Left ventricle myocardium inferior (tissue), 1 donor: ENCODE measurements around the gene CSRNP2. TPM values are rescaled to one million over a fixed set of nuclear protein-coding genes. Genes with fewer than 3 reads are reported as not detected.

Source experiments
- DNase-seq: peaks from one replicate; pipeline ENCODE4 v3.0.0-alpha.2; 2020
- H3K27ac ChIP-seq: fragments of 200-600 bp; replicated peaks from 2 replicates; pipeline ENCODE4 v1.8.0; 2021
- H3K27me3 ChIP-seq: fragments of 200-600 bp; 2 replicates; pipeline ENCODE4 v1.8.0; 2021; ENCODE audit warnings: low read depth
- H3K36me3 ChIP-seq: fragments of 200-600 bp; 2 replicates; pipeline ENCODE4 v1.8.0; 2021
- H3K4me1 ChIP-seq: fragments of 200-600 bp; 2 replicates; pipeline ENCODE4 v1.8.0; 2021
- H3K4me3 ChIP-seq: fragments of 200-600 bp; 2 replicates; pipeline ENCODE4 v1.8.0; 2021; ENCODE audit warnings: mild to moderate bottlenecking, moderate library complexity
- H3K9me3 ChIP-seq: fragments of 200-600 bp; replicated peaks from 2 replicates; pipeline ENCODE4 v1.8.0; 2021
- intact Hi-C: fragments of 100-400 bp; cut with micrococcal nuclease; formaldehyde crosslinking; loops from one replicate; pipeline ENCODE4 v1.11.0; 2022
- total RNA-seq: library from RNA; stranded (reverse); fragmentation: NEBNext Ultra II Directional; extraction: Animal tissue kit (Norgen Biotek cat#: 25700); gene quantifications from one replicate; pipeline ENCODE4 v1.2.1, GENCODE V29; 2021
- TF ChIP-seq, protein P1 (sequence below): fragments of 200-600 bp; IDR thresholded peaks from 2 replicates; pipeline ENCODE4 v1.8.0; 2021; ENCODE audit warnings: antibody characterized with exemption, mild to moderate bottlenecking, borderline replicate concordance
- donor health status: DM: no; HTN: yes; CAD: no; lungs with severe emphysema.

The CSRNP2 gene
- total RNA-seq, 1 donor from 2014 or later, result 21.8 TPM

DNA sequence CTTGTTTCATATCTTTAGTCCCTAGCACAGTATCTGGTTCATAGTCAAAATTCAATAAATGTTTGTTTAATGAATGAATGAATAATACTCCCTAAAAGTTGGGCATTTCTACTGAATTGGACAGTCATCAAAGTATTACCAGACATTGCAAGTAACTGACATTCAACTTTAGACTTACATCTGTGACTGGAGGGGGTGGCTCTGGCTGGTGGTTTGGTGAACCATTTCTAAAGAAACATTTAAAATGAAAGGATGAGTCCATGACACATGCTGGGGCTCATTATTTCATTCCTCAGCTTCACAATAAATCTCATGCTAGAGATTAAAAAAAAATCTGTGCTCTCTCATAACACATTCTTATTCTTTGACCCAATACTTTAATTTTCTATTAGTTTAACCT is 20.6 kb upstream of the CSRNP2 start:
- intact Hi-C loops, result no loop called here
- TF ChIP-seq, protein P1, sequence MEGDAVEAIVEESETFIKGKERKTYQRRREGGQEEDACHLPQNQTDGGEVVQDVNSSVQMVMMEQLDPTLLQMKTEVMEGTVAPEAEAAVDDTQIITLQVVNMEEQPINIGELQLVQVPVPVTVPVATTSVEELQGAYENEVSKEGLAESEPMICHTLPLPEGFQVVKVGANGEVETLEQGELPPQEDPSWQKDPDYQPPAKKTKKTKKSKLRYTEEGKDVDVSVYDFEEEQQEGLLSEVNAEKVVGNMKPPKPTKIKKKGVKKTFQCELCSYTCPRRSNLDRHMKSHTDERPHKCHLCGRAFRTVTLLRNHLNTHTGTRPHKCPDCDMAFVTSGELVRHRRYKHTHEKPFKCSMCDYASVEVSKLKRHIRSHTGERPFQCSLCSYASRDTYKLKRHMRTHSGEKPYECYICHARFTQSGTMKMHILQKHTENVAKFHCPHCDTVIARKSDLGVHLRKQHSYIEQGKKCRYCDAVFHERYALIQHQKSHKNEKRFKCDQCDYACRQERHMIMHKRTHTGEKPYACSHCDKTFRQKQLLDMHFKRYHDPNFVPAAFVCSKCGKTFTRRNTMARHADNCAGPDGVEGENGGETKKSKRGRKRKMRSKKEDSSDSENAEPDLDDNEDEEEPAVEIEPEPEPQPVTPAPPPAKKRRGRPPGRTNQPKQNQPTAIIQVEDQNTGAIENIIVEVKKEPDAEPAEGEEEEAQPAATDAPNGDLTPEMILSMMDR, result no peak
- H3K36me3 ChIP-seq, result peaks cover 97% of the 10 kb centered on the region

DNA sequence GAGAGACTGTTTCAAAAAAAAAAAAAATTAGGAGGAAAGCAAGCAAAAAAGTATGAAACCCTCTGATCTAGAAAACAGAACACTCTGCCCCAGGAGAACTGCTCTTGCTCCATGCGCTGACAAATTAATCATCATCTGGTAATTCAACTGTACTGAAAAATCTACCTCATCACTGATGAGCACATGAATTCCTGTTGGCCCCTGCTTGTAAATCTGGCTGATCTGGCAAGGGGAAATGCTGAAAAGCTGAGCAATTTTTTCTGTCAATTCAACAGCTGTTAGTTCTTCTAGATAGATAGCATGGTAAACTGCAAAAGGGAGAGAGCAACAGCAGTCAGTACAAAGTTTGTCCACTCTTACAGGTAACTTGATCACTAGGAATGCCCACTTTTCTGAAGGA is 15.2 kb upstream of the CSRNP2 start:
- intact Hi-C loops, result no loop called here
- Histone ChIP-seq H3K9me3 (no peaks in the 10 kb centered on the region), H3K4me3 (no peak overlapping the region), H3K27me3 (no peaks in the 10 kb centered on the region), H3K36me3 (peaks cover 99% of the 10 kb centered on the region), H3K27ac (no peak overlapping the region), H3K4me1 (no peaks in the 10 kb centered on the region)
- no peak for DNase-seq
- TF ChIP-seq, protein P1, result no peak

More for the DNA sequence above, 20.6 kb upstream of the CSRNP2 start:
- Histone ChIP-seq H3K4me3 (no peak overlapping the region), H3K9me3 (no peaks in the 10 kb centered on the region), H3K4me1 (no peaks in the 10 kb centered on the region), H3K27me3 (no peaks in the 10 kb centered on the region), H3K27ac (no peak overlapping the region)
- DNase-seq, result no peak

DNA sequence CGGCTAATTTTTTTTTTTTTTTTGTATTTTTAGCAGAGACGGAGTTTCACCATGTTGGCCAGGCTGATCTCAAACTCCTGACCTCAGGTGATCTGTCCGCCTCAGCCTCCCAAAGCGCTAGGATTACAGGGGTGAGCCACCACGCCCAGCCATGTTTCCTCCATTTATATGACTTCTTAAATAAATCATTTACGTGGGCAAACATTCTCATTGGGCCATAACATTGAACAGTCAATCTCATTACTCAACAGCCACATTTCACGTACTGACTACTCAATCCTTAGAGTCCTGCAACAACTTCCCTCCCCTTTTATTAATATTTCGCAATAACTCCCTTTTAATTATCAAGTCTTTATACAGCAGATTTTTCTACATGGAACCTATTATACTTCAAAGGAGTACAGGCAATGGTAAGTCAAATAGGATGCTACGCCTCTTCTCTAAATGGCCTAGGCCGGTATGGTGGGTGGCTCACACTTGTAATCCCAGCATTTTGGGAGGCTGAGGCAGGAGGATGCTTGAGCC is 7.4 kb upstream of the CSRNP2 start:
- TF ChIP-seq, protein P1, result no peak
- DNase-seq, result no peak
- Histone ChIP-seq H3K4me3 (no peak overlapping the region), H3K27me3 (no peaks in the 10 kb centered on the region), H3K36me3 (peaks cover 36% of the 10 kb centered on the region), H3K27ac (no peak overlapping the region), H3K9me3 (no peaks in the 10 kb centered on the region), H3K4me1 (no peaks in the 10 kb centered on the region)
- intact Hi-C loops, result no loop called here

DNA sequence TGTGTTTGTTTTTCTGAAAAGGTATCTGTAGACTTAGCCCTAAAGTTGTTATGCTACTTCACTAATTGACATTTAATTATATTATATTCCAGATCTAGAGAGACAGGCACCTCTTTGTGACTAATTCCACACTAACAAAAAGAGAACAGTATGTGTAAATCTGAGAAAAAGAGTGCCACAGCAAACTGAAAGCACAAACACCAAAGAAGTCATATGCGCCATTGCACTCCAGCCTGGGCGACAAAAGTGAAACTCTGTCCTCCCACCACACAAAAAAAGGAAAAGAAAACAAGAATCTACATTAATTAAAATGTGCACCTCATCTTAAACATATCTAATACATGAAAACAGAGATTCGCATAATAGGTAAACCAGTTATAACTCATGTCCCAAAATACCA is 4.4 kb upstream of the CSRNP2 start:
- H3K36me3 ChIP-seq, result peaks cover 12% of the 10 kb centered on the region
- no peak overlapping the region for H3K4me3 ChIP-seq
- TF ChIP-seq, protein P1, result no peak
- H3K4me1 ChIP-seq, result peaks cover 8% of the 10 kb centered on the region
- intact Hi-C loops, result no loop called here
- no peak overlapping the region for H3K27ac ChIP-seq
- DNase-seq, result no peak
- H3K27me3 ChIP-seq, result no peaks in the 10 kb centered on the region
- H3K9me3 ChIP-seq, result no peaks in the 10 kb centered on the region

DNA sequence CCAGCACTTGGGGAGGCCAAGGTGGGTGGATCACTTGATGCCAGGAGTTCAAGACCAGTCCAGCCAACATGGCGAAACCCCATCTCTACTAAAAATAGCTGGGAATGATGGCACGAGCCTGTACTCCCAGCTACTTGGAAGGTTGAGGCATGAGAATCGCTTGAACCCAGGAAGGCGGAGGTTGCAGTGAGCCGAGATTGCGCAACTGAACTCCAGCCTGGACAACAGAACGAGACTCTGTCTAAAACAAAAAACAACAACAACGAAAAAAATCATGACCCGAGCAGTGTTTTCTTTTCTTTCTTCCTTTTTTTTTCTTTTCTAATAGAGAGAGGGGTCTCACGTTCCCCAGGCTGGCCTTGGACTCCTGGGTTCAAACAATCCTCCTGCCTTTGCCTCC is 3.5 kb upstream of the CSRNP2 start:
- H3K27me3 ChIP-seq, result no peaks in the 10 kb centered on the region
- no peak overlapping the region for H3K27ac ChIP-seq
- H3K36me3 ChIP-seq, result peaks cover 6% of the 10 kb centered on the region
- H3K4me3 ChIP-seq, result no peak overlapping the region
- TF ChIP-seq, protein P1, result no peak
- intact Hi-C loops, result no loop called here
- H3K9me3 ChIP-seq, result no peaks in the 10 kb centered on the region
- DNase-seq, result no peak
- peaks cover 17% of the 10 kb centered on the region for H3K4me1 ChIP-seq

DNA sequence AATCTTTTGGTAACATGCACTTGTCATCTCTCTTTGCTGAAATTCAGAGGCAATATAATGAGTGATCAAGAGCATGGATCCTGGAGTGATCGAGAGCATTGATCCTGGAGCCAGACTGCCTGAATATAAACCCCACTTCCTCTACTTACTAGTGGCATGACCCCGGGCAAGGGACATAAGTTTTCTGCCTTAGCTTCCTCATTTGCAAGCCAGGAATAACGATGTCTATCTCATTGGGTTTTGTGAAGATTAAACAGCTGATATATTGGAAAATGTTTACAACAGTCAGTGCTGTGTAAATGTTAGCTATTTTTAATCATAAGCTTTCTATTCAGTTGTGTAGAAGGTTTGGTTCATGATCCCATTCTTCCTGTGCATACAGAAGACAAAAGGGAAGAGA is 2.4 kb upstream of the CSRNP2 start:
- H3K36me3 ChIP-seq, result no peaks in the 10 kb centered on the region
- no peaks in the 10 kb centered on the region for H3K9me3 ChIP-seq
- TF ChIP-seq, protein P1, result no peak
- intact Hi-C loops, result no loop called here
- H3K4me1 ChIP-seq, result peaks cover 28% of the 10 kb centered on the region
- DNase-seq, result no peak
- H3K27me3 ChIP-seq, result no peaks in the 10 kb centered on the region
- no peak overlapping the region for H3K4me3 ChIP-seq
- H3K27ac ChIP-seq, result no peak overlapping the region
